ENCODE data around the gene SDC4. TPM values are rescaled to one million over a fixed set of nuclear protein-coding genes. Genes with fewer than 3 reads are reported as not detected.

SDC4 gene
- total and polyA plus RNA-seq, 4 donors: 54.4 to 147 (median 83.6) TPM

DNA sequence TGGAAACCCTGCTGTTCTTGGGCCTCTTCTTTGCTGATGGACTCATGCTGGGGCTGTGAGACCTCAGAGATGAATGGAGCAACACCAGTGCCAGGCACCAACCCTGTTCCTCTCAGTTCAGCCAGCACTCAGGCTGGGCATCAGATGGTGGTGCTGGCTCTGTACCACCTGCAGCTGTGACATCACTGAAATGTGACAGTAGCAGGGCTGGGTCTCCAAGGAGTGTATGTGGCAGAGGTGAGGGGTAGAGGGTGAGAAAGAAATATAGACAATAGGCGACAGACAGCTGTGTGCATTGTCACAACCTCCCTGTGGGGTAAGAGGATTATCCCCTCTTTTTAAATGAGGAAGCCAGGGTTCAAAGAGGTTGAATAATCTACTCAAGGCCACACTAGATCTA is 30.0 kb upstream of the SDC4 start, which contains the start of gene TP53TG5:
Gene TP53TG5, minus strand, starts transcription at position 135 of the 400 bp plus-strand sequence. Its CDS starts 89 bp downstream, at position 46.
- Histone ChIP-seq H3K27me3 (ENCODE audit: control insufficient read depth in 4 of 4, insufficient read depth in 4 of 4, low read length in 3 of 4) (no peaks in the 10 kb centered on the region), H3K27ac (ENCODE audit: low read depth in 1 of 2, low read length in 2 of 2) (no peak within 1 kb of the TSS)

DNA sequence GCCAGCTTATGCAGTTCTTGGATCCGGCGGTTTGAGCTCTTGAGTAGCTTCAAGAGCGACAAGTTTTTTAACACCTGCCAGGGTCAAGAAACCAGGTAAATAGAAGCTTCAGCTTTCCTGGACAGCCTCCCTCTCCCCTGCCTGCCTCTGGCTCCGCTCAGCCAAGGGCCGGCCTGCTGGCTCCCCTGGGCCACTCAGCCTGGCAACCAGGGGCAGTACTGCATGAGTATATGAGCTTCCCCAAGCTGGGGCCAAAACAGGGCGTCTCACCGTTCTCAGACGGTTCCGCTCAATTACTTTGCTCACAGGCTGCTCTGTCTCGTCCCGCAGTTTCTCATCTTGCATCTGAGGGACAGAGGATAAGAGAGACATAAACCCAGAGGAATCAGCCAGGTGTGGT is 29.0 kb upstream of the SDC4 start:
- no peak for DNase-seq (ENCODE audit: low spot score)
- H3K27ac ChIP-seq (ENCODE audit: low read depth in 1 of 2, low read length in 2 of 2): no peak overlapping the region

More for the DNA sequence above, 30.0 kb upstream of the SDC4 start, which contains the start of gene TP53TG5:
- Histone ChIP-seq H3K9me3 (ENCODE audit: control insufficient read depth in 4 of 4, low read length in 3 of 4) (no peaks in the 10 kb centered on the region), H3K36me3 (ENCODE audit: control insufficient read depth in 4 of 4, insufficient read depth in 3 of 4, low read depth in 1 of 4, low read length in 3 of 4) (peaks cover 0 to 2% (median 0%) of the 10 kb centered on the region in 4 donors), H3K4me3 (ENCODE audit: low read depth in 1 of 3, low read length in 3 of 3) (no peak within 1 kb of the TSS), H3K9ac (ENCODE audit: low read depth in 1 of 2, low read length in 2 of 2) (no peak within 1 kb of the TSS), H3K4me1 (ENCODE audit: control insufficient read depth in 4 of 4, insufficient read depth in 4 of 4, low read length in 3 of 4) (peaks cover 2 to 8% (median 2%) of the 10 kb centered on the region in 4 donors)
- DNase-seq (ENCODE audit: low spot score): no peak
- 94% methylated on average over 1 of the region's 1 CpG for WGBS
- TF ChIP-seq GABPA (IDR thresholded peaks at IDR 0.05 in 1 of 2, conservative IDR thresholded peaks at IDR 0.05 in 1 of 2) (no peak), EGR1 (IDR thresholded peaks at IDR 0.05; ENCODE audit: low read depth in 2 of 2) (no peak), FOXA1 (IDR thresholded peaks at IDR 0.05) (no peak), RXRA (IDR thresholded peaks at IDR 0.05) (no peak), NR2F2 (IDR thresholded peaks at IDR 0.05) (no peak)

DNA sequence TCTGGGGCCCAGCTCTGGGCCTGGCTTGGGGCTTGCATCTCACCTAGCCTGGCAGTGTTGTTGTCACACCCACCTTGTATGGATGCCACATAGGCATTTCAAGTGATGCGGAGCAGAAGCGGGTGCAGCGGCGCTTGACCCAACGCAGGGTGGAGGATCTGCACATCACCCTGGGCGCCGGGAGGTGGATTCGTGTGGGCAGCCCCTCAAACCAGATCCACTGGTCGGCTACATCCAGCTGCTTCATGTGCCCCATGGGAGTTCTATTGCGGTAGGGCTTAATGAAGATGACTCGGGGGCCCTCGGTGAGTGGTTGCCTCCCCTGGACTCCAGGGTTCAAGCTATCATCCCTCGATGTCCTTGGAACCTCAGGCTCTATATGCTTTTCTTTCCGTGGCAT is 26.7 kb upstream of the SDC4 start:
- Histone ChIP-seq H3K4me3 (ENCODE audit: low read depth in 1 of 3, low read length in 3 of 3) (no peak overlapping the region), H3K4me1 (ENCODE audit: control insufficient read depth in 4 of 4, insufficient read depth in 4 of 4, low read length in 3 of 4) (peaks cover 4 to 11% (median 5%) of the 10 kb centered on the region in 4 donors), H3K36me3 (ENCODE audit: control insufficient read depth in 4 of 4, insufficient read depth in 3 of 4, low read depth in 1 of 4, low read length in 3 of 4) (peaks cover 0 to 2% (median 0%) of the 10 kb centered on the region in 4 donors), H3K27ac (ENCODE audit: low read depth in 1 of 2, low read length in 2 of 2) (no peak overlapping the region), H3K9me3 (ENCODE audit: control insufficient read depth in 4 of 4, low read length in 3 of 4) (no peaks in the 10 kb centered on the region), H3K27me3 (ENCODE audit: control insufficient read depth in 4 of 4, insufficient read depth in 4 of 4, low read length in 3 of 4) (no peaks in the 10 kb centered on the region), H3K9ac (ENCODE audit: low read depth in 1 of 2, low read length in 2 of 2) (no peak overlapping the region)
- no peak for DNase-seq (ENCODE audit: low spot score)
- TF ChIP-seq YY1 (IDR thresholded peaks at IDR 0.05) (no peak), RAD21 (IDR thresholded peaks at IDR 0.05) (no peak), NR2F2 (IDR thresholded peaks at IDR 0.05) (no peak), HNF4A (conservative IDR thresholded peaks at IDR 0.05) (no peak), SP1 (IDR thresholded peaks at IDR 0.05) (no peak), FOXA1 (IDR thresholded peaks at IDR 0.05) (no peak), RXRA (IDR thresholded peaks at IDR 0.05) (no peak)
- TF ChIP-seq, protein P1, sequence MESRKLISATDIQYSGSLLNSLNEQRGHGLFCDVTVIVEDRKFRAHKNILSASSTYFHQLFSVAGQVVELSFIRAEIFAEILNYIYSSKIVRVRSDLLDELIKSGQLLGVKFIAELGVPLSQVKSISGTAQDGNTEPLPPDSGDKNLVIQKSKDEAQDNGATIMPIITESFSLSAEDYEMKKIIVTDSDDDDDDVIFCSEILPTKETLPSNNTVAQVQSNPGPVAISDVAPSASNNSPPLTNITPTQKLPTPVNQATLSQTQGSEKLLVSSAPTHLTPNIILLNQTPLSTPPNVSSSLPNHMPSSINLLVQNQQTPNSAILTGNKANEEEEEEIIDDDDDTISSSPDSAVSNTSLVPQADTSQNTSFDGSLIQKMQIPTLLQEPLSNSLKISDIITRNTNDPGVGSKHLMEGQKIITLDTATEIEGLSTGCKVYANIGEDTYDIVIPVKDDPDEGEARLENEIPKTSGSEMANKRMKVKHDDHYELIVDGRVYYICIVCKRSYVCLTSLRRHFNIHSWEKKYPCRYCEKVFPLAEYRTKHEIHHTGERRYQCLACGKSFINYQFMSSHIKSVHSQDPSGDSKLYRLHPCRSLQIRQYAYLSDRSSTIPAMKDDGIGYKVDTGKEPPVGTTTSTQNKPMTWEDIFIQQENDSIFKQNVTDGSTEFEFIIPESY (IDR thresholded peaks at IDR 0.05): no peak
- TF ChIP-seq, protein P2, sequence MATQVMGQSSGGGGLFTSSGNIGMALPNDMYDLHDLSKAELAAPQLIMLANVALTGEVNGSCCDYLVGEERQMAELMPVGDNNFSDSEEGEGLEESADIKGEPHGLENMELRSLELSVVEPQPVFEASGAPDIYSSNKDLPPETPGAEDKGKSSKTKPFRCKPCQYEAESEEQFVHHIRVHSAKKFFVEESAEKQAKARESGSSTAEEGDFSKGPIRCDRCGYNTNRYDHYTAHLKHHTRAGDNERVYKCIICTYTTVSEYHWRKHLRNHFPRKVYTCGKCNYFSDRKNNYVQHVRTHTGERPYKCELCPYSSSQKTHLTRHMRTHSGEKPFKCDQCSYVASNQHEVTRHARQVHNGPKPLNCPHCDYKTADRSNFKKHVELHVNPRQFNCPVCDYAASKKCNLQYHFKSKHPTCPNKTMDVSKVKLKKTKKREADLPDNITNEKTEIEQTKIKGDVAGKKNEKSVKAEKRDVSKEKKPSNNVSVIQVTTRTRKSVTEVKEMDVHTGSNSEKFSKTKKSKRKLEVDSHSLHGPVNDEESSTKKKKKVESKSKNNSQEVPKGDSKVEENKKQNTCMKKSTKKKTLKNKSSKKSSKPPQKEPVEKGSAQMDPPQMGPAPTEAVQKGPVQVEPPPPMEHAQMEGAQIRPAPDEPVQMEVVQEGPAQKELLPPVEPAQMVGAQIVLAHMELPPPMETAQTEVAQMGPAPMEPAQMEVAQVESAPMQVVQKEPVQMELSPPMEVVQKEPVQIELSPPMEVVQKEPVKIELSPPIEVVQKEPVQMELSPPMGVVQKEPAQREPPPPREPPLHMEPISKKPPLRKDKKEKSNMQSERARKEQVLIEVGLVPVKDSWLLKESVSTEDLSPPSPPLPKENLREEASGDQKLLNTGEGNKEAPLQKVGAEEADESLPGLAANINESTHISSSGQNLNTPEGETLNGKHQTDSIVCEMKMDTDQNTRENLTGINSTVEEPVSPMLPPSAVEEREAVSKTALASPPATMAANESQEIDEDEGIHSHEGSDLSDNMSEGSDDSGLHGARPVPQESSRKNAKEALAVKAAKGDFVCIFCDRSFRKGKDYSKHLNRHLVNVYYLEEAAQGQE (IDR thresholded peaks at IDR 0.05): no peak
- TF ChIP-seq, protein P3, sequence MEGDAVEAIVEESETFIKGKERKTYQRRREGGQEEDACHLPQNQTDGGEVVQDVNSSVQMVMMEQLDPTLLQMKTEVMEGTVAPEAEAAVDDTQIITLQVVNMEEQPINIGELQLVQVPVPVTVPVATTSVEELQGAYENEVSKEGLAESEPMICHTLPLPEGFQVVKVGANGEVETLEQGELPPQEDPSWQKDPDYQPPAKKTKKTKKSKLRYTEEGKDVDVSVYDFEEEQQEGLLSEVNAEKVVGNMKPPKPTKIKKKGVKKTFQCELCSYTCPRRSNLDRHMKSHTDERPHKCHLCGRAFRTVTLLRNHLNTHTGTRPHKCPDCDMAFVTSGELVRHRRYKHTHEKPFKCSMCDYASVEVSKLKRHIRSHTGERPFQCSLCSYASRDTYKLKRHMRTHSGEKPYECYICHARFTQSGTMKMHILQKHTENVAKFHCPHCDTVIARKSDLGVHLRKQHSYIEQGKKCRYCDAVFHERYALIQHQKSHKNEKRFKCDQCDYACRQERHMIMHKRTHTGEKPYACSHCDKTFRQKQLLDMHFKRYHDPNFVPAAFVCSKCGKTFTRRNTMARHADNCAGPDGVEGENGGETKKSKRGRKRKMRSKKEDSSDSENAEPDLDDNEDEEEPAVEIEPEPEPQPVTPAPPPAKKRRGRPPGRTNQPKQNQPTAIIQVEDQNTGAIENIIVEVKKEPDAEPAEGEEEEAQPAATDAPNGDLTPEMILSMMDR (IDR thresholded peaks at IDR 0.05; ENCODE audit: low read depth, low read length, missing input control): no peak
- 97% methylated on average over 14 of the region's 14 CpGs for WGBS

More for the DNA sequence above, 29.0 kb upstream of the SDC4 start:
- WGBS: 87% methylated on average over 11 of the region's 11 CpGs
- TF ChIP-seq, protein P1 (IDR thresholded peaks at IDR 0.05): no peak
- TF ChIP-seq GABPA (IDR thresholded peaks at IDR 0.05 in 1 of 2, conservative IDR thresholded peaks at IDR 0.05 in 1 of 2) (no peak), HNF4G (IDR thresholded peaks at IDR 0.05) (no peak), SP1 (IDR thresholded peaks at IDR 0.05) (no peak), JUND (IDR thresholded peaks at IDR 0.05) (no peak), YY1 (IDR thresholded peaks at IDR 0.05) (no peak), HNF4A (conservative IDR thresholded peaks at IDR 0.05) (no peak), NR2F2 (IDR thresholded peaks at IDR 0.05) (no peak)
- TF ChIP-seq, protein P4, sequence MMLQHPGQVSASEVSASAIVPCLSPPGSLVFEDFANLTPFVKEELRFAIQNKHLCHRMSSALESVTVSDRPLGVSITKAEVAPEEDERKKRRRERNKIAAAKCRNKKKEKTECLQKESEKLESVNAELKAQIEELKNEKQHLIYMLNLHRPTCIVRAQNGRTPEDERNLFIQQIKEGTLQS (IDR thresholded peaks at IDR 0.05): no peak
- TF ChIP-seq, protein P5, sequence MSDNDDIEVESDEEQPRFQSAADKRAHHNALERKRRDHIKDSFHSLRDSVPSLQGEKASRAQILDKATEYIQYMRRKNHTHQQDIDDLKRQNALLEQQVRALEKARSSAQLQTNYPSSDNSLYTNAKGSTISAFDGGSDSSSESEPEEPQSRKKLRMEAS (IDR thresholded peaks at IDR 0.05): no peak
- no peak overlapping the region for H3K4me3 ChIP-seq (ENCODE audit: low read depth in 1 of 3, low read length in 3 of 3)
- peaks cover 0 to 2% (median 0%) of the 10 kb centered on the region in 4 donors for H3K36me3 ChIP-seq (ENCODE audit: control insufficient read depth in 4 of 4, insufficient read depth in 3 of 4, low read depth in 1 of 4, low read length in 3 of 4)
- peaks cover 4 to 11% (median 5%) of the 10 kb centered on the region in 4 donors for H3K4me1 ChIP-seq (ENCODE audit: control insufficient read depth in 4 of 4, insufficient read depth in 4 of 4, low read length in 3 of 4)
- no peak overlapping the region for H3K9ac ChIP-seq (ENCODE audit: low read depth in 1 of 2, low read length in 2 of 2)
- no peaks in the 10 kb centered on the region for H3K9me3 ChIP-seq (ENCODE audit: control insufficient read depth in 4 of 4, low read length in 3 of 4)
- no peaks in the 10 kb centered on the region for H3K27me3 ChIP-seq (ENCODE audit: control insufficient read depth in 4 of 4, insufficient read depth in 4 of 4, low read length in 3 of 4)
